GM23338 (cell line): ENCODE data around the gene HSPA1B. TPM values are rescaled to one million over a fixed set of nuclear protein-coding genes. Genes with fewer than 3 reads are reported as not detected.
"Not testable (repeated sequence)": the region's sequence is repeated elsewhere in the genome, so short reads cannot be mapped to it uniquely, and the experiment has no call there.

Experiments used
- ATAC-seq: fragments of 200-7000 bp; cut with Tn5 transposase; 3 replicates; pipeline ENCODE4 v1.9.1; 2020
- DNase-seq: peaks from one replicate; pipeline ENCODE4 v3.0.0-alpha.2; 2015; ENCODE audit warnings: low spot score
- H2AFZ ChIP-seq: fragments of 200-600 bp; sonication (generic); 2 replicates; pipeline ENCODE4 v1.8.0; 2016; ENCODE audit warnings: antibody characterized with exemption, mild to moderate bottlenecking, moderate library complexity
- H3F3A ChIP-seq: fragments of 200-600 bp; sonication (generic); replicated peaks from 2 replicates; pipeline ENCODE4 v1.8.0; 2017; ENCODE audit warnings: antibody characterized with exemption, mixed run types, low read depth
- H3K27ac ChIP-seq: fragments of 200-600 bp; sonication (generic); 2 replicates; pipeline ENCODE4 v1.6.1; 2016; ENCODE audit warnings: low read depth
- H3K27me3 ChIP-seq: fragments of 200-600 bp; sonication (generic); 2 replicates; pipeline ENCODE4 v1.8.0; 2016; ENCODE audit warnings: mild to moderate bottlenecking, mixed run types, moderate library complexity; ENCODE audit not compliant: insufficient read depth
- H3K36me3 ChIP-seq: fragments of 200-600 bp; sonication (generic); 2 replicates; pipeline ENCODE4 v1.8.0; 2016; ENCODE audit warnings: mild to moderate bottlenecking; ENCODE audit not compliant: insufficient read depth
- H3K4me1 ChIP-seq: fragments of 200-600 bp; sonication (generic); 2 replicates; pipeline ENCODE4 v1.8.0; 2016; ENCODE audit warnings: mild to moderate bottlenecking, moderate library complexity; ENCODE audit not compliant: insufficient read depth
- H3K4me2 ChIP-seq: fragments of 200-600 bp; sonication (generic); 2 replicates; pipeline ENCODE4 v1.7.1; 2017; ENCODE audit warnings: mixed run types
- H3K4me3 ChIP-seq: fragments of 200-600 bp; sonication (generic); 2 replicates; pipeline ENCODE4 v1.6.1; 2016; ENCODE audit warnings: mixed run types
- H3K79me2 ChIP-seq: fragments of 200-600 bp; sonication (generic); replicated peaks from 2 replicates; pipeline ENCODE4 v1.8.0; 2017; ENCODE audit warnings: mild to moderate bottlenecking; ENCODE audit not compliant: insufficient read depth
- H3K9me2 ChIP-seq: fragments of 200-600 bp; sonication (generic); 2 replicates; pipeline ENCODE4 v1.8.0; 2017; ENCODE audit not compliant: insufficient read depth
- H4K20me1 ChIP-seq: fragments of 200-600 bp; sonication (generic); replicated peaks from 2 replicates; pipeline ENCODE4 v1.8.0; 2017; ENCODE audit warnings: mild to moderate bottlenecking; ENCODE audit not compliant: insufficient read depth
- H3K27ac Mint-ChIP-seq: 2 replicates; pipeline ENCODE4 v1.8.0; 2020; ENCODE audit warnings: inconsistent platforms, mild to moderate bottlenecking, moderate library complexity, mixed read lengths
- H3K27me3 Mint-ChIP-seq: 3 replicates; pipeline ENCODE4 v1.8.0; 2022; ENCODE audit warnings: low read depth, mild to moderate bottlenecking, moderate library complexity, mixed read lengths, inconsistent platforms; ENCODE audit not compliant: insufficient read depth, poor library complexity
- H3K36me3 Mint-ChIP-seq: 3 replicates; pipeline ENCODE4 v1.8.0; 2021; ENCODE audit warnings: low read depth, mild to moderate bottlenecking, inconsistent platforms, moderate library complexity, mixed read lengths
- H3K4me1 Mint-ChIP-seq: 3 replicates; pipeline ENCODE4 v1.8.0; 2020; ENCODE audit warnings: mild to moderate bottlenecking, inconsistent platforms, mixed read lengths
- H3K4me3 Mint-ChIP-seq: 3 replicates; pipeline ENCODE4 v1.8.0; 2021; ENCODE audit warnings: moderate library complexity, mild to moderate bottlenecking, inconsistent platforms, mixed read lengths
- H3K9me3 Mint-ChIP-seq: 3 replicates; pipeline ENCODE4 v1.8.0; 2020; ENCODE audit warnings: moderate library complexity, mild to moderate bottlenecking, inconsistent platforms, mixed read lengths
- CTCF ChIP-seq, 2 experiments: fragments of 200-600 bp in 1 of 2; sonication (generic) in 1 of 2; conservative IDR thresholded peaks; 2 replicates each; pipeline versions ENCODE4 v1.5.1 to v1.6.1; 2016 to 2017; ENCODE audit warnings: antibody characterized with exemption in 2 of 2, low read depth in 2 of 2, mild to moderate bottlenecking in 2 of 2, moderate library complexity in 1 of 2
- JUNB ChIP-seq: IDR thresholded peaks from one replicate; pipeline ENCODE4 v1.6.1; 2016; ENCODE audit warnings: antibody characterized with exemption; ENCODE audit not compliant: unreplicated experiment
- NANOG ChIP-seq: IDR thresholded peaks from 2 replicates; pipeline ENCODE4 v1.6.1; 2016; ENCODE audit warnings: antibody characterized with exemption, borderline replicate concordance
- POLR2AphosphoS5 ChIP-seq: IDR thresholded peaks from 2 replicates; pipeline ENCODE4 v1.6.1; 2016; ENCODE audit warnings: antibody characterized with exemption, low read depth
- STAT1 ChIP-seq: IDR thresholded peaks from one replicate; pipeline ENCODE4 v1.6.1; 2016; ENCODE audit warnings: antibody characterized with exemption; ENCODE audit not compliant: unreplicated experiment
- ZNF114 ChIP-seq: fragments of 250-450 bp; sonication (Bioruptor Pico); IDR thresholded peaks from 2 replicates; pipeline ENCODE4 v1.5.0; 2020; ENCODE audit warnings: mild to moderate bottlenecking, moderate library complexity
- ZNF462 ChIP-seq: fragments of 250-450 bp; sonication (Bioruptor Pico); IDR thresholded peaks from 2 replicates; pipeline ENCODE4 v1.5.0; 2020; ENCODE audit warnings: mild to moderate bottlenecking, moderate library complexity
- polyA plus RNA-seq: library from polyadenylated mRNA; unstranded; fragments of >200 nt; fragmentation: Nextera tagmentation; extraction: Ambion mirVana; gene quantifications from 2 replicates; pipeline ENCODE4 v1.2.1, GENCODE V29; 2016
- total RNA-seq: library from RNA; depleted of rRNA; stranded (reverse); fragments of >200 nt; shearing (Covaris generic); gene quantifications from 2 replicates; pipeline ENCODE4 v1.2.3, GENCODE V29; 2014

Gene HSPA1B
- total and polyA plus RNA-seq, 2 experiments from 2014 or later, result 31.7 to 113 TPM

GRCh38 chr6:31837369-31838113 lies 10.0 kb downstream of the HSPA1B start:
- Histone ChIP-seq H3K27me3 (no peaks in the 10 kb centered on the region), H3K36me3 (peaks cover 50% of the 10 kb centered on the region), H3K27ac (peak overlapping the region; percentile 83), H3K9me2 (no peaks in the 10 kb centered on the region), H2AFZ (no peak overlapping the region), H3K79me2 (peaks cover 43% of the 10 kb centered on the region), H3F3A (peaks cover 76% of the 10 kb centered on the region), H3K4me1 (peaks cover 21% of the 10 kb centered on the region), H3K4me2 (peak overlapping the region; percentile 99), H4K20me1 (peaks cover 40% of the 10 kb centered on the region), H3K4me3 (peak overlapping the region; percentile 84)
- Mint-ChIP-seq H3K9me3 (peaks cover 7% of the 10 kb centered on the region; the same call in 1 of the 3 replicates), H3K27ac (peak overlapping the region; percentile 98), H3K4me1 (peaks cover 26% of the 10 kb centered on the region), H3K36me3 (peaks cover 70% of the 10 kb centered on the region), H3K4me3 (peak overlapping the region; percentile 97), H3K27me3 (peaks cover 24% of the 10 kb centered on the region)
- peak; percentile 12 for TF ChIP-seq POLR2AphosphoS5
- TF ChIP-seq JUNB, result no peak
- TF ChIP-seq NANOG, result no peak
- ATAC-seq, result no peak
- DNase-seq, result no peak

- not testable (repeated sequence) for ATAC-seq, H3K9me3 Mint-ChIP-seq, H3K9me2 ChIP-seq, H3K27me3 ChIP-seq, DNase-seq, H3K27ac Mint-ChIP-seq, H2AFZ ChIP-seq
- Histone ChIP-seq H3K27ac (peak overlapping the region; percentile 83), H4K20me1 (peaks cover 40% of the 10 kb centered on the region), H3K36me3 (peaks cover 50% of the 10 kb centered on the region), H3K4me1 (peaks cover 21% of the 10 kb centered on the region), H3K4me2 (peak overlapping the region; percentile 99), H3F3A (peaks cover 73% of the 10 kb centered on the region), H3K79me2 (peaks cover 43% of the 10 kb centered on the region), H3K4me3 (peak overlapping the region; percentile 84)
- peaks cover 26% of the 10 kb centered on the region for H3K4me1 Mint-ChIP-seq
- peak overlapping the region; percentile 97 for H3K4me3 Mint-ChIP-seq
- peaks cover 24% of the 10 kb centered on the region for H3K27me3 Mint-ChIP-seq
- peaks cover 70% of the 10 kb centered on the region for H3K36me3 Mint-ChIP-seq
- TF ChIP-seq POLR2AphosphoS5, result 0 out of 2 replicates have a peak, but pooled peaks have one; percentile 8
Observed at GRCh38 chr6:31838114-31838553, 10.6 kb downstream of the HSPA1B start.

GRCh38 chr6:31838968-31839367 lies 11.4 kb downstream of the HSPA1B start:
- ATAC-seq, result no peak
- H3K79me2 ChIP-seq, result peaks cover 43% of the 10 kb centered on the region
- H3K27me3 Mint-ChIP-seq, result peaks cover 26% of the 10 kb centered on the region
- peaks cover 21% of the 10 kb centered on the region for H3K4me1 ChIP-seq
- no peaks in the 10 kb centered on the region for H3K27me3 ChIP-seq
- peaks cover 40% of the 10 kb centered on the region for H4K20me1 ChIP-seq
- H3K4me3 ChIP-seq, result peak overlapping the region; percentile 84
- peaks cover 70% of the 10 kb centered on the region for H3K36me3 Mint-ChIP-seq
- H3K4me3 Mint-ChIP-seq, result peak overlapping the region; percentile 97
- no peak overlapping the region for H2AFZ ChIP-seq
- H3K9me2 ChIP-seq, result no peaks in the 10 kb centered on the region
- H3K27ac Mint-ChIP-seq, result no peak overlapping the region; the same call in 1 of the 2 replicates
- peak overlapping the region; percentile 80 for H3K27ac ChIP-seq
- peaks cover 50% of the 10 kb centered on the region for H3K36me3 ChIP-seq
- H3F3A ChIP-seq, result peaks cover 69% of the 10 kb centered on the region
- H3K4me1 Mint-ChIP-seq, result peaks cover 26% of the 10 kb centered on the region
- H3K9me3 Mint-ChIP-seq, result peaks cover 7% of the 10 kb centered on the region; the same call in 1 of the 3 replicates
- peak overlapping the region; percentile 99; the same call in 1 of the 2 replicates for H3K4me2 ChIP-seq
- no peak for DNase-seq
- TF ChIP-seq NANOG (no peak), STAT1 (no peak), JUNB (no peak), ZNF114 (no peak), ZNF462 (no peak), CTCF (conservative IDR thresholded peaks at IDR 0.05; ENCODE audit: low read depth in 2 of 2) (no peak), POLR2AphosphoS5 (no peak)
